ENCODE results near the gene KIF4B. TPM values are rescaled to one million over a fixed set of nuclear protein-coding genes. Genes with fewer than 3 reads are reported as not detected.

The KIF4B gene
- total RNA-seq, 4 donors from 2014 or later, result under 0.01 to 0.08 (median 0.05) TPM; not detected in 1

DNA sequence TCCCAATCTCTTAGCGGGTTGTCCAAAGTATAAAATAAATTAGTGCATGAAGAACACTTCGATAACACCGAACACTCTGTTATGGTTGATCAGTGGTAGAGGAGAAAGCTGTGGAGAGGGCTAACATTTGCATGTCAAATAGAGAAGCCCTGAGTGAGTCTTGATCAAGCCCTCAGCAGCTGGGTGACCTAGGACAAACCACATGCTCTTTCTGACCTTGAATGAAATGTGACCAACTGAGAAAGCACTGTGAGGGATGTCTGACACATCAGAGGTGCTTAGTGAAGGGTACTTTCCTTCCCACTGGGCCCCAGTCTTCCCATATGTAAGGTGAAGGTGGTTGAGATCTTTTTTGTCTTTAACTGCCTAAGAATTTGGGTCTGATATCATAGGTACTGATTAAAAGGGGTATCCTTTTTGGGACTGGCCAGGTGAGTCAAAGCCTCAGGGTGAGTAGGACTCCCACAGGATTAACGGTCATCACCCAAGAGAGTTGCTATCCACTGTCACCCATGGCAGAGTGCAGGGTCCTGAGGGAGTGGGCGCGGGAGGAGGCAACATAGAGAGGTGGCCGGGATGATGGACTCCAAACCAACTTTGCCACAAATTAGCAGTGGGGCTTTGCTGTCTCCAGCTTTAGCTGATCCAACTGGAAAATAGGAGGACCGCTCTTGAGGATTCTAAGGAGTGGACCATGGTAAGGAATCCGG, 53.5 kb downstream of the KIF4B start:
- no peaks in the 10 kb centered on the region for H3K9me3 ChIP-seq
- WGBS, 2 donors (ENCODE audit: low coverage in 1 of 2), result 90 to 97% methylated on average over 5 to 6 of the region's 9 CpGs

More for the DNA sequence above, 53.5 kb downstream of the KIF4B start:
- no peak for ATAC-seq
- H3K27ac ChIP-seq, result no peak overlapping the region
- H3K4me3 ChIP-seq, result no peak overlapping the region
- TF ChIP-seq POLR2AphosphoS5 (IDR thresholded peaks at IDR 0.05), result no peak
- TF ChIP-seq POLR2A (IDR thresholded peaks at IDR 0.05), result no peak
- TF ChIP-seq, protein P1, sequence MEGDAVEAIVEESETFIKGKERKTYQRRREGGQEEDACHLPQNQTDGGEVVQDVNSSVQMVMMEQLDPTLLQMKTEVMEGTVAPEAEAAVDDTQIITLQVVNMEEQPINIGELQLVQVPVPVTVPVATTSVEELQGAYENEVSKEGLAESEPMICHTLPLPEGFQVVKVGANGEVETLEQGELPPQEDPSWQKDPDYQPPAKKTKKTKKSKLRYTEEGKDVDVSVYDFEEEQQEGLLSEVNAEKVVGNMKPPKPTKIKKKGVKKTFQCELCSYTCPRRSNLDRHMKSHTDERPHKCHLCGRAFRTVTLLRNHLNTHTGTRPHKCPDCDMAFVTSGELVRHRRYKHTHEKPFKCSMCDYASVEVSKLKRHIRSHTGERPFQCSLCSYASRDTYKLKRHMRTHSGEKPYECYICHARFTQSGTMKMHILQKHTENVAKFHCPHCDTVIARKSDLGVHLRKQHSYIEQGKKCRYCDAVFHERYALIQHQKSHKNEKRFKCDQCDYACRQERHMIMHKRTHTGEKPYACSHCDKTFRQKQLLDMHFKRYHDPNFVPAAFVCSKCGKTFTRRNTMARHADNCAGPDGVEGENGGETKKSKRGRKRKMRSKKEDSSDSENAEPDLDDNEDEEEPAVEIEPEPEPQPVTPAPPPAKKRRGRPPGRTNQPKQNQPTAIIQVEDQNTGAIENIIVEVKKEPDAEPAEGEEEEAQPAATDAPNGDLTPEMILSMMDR (IDR thresholded peaks at IDR 0.05), result no peak
- no peak for TF ChIP-seq EP300 (IDR thresholded peaks at IDR 0.05)
- no peaks in the 10 kb centered on the region for H3K4me1 ChIP-seq
- H3K27me3 ChIP-seq, result no peaks in the 10 kb centered on the region
- no peaks in the 10 kb centered on the region for H3K36me3 ChIP-seq

Other genes with a start within 250 kb of the KIF4B start
- gene FAXDC2, start 163.2 kb upstream of the KIF4B start, total RNA-seq, result 10 to 100 TPM; 26.6 to 75.5 (median 46.4) TPM
- gene CNOT8, start 155.1 kb upstream of the KIF4B start, total RNA-seq, result 10 to 100 TPM; 53.6 to 71.5 (median 61.5) TPM
- gene GEMIN5, start 75.5 kb upstream of the KIF4B start, total RNA-seq, result 10 to 100 TPM; 15.8 to 30.0 (median 19.4) TPM
- gene MRPL22, start 72.7 kb upstream of the KIF4B start, total RNA-seq, result 10 to 100 TPM; 14.8 to 23.5 (median 20.5) TPM

All from gastroesophageal sphincter (tissue), 4 donors.